ENCODE results near the gene MAP4. TPM values are rescaled to one million over a fixed set of nuclear protein-coding genes. Genes with fewer than 3 reads are reported as not detected.

The MAP4 gene
- total and polyA plus RNA-seq, 8 donors, result 34.5 to 127 (median 72.2) TPM

DNA sequence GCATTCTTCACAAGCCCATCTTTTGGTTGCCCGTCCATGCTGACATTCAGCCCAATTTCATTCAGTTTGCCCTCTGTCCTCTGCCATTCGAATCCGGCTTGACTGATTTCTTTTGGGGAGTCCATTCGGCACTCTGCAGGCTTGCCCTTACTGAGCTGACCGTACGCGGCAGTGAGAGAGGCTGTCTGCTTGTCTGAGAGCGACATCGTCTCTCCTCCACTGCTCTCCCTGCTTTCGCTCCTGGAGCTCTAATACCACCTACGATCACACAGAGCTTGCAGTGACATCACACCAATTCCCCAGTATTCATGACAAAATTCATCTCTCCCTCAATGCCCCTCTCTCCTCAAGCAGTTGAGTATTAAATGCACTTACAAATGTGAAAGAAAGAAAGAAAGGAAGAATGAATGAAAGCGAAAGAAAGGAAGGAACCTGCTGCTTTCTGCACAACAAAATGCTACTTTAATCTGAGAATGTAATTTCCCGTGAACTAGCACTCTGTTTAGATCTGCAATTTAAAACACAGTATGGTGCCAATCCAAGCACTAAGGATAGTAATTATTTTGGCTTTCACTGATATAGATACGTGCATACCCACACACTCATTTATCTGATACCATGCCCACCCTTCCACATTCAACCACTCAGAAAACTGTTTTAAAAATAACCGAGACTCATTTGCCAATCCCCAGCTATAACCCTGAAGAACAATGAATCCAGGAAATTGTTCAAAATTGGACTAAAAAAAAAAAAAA is 123.8 kb downstream of the MAP4 start:
- FAIRE-seq, result no peak
- intact Hi-C loops (cut with DNase I), result no loop called here
- peaks cover 0 to 6% (median 0%) of the 10 kb centered on the region in 3 donors for H3K36me3 ChIP-seq
- no peaks in the 10 kb centered on the region for H3K9me3 ChIP-seq
- H3K27me3 ChIP-seq, result no peaks in the 10 kb centered on the region
- TF ChIP-seq, protein P1, sequence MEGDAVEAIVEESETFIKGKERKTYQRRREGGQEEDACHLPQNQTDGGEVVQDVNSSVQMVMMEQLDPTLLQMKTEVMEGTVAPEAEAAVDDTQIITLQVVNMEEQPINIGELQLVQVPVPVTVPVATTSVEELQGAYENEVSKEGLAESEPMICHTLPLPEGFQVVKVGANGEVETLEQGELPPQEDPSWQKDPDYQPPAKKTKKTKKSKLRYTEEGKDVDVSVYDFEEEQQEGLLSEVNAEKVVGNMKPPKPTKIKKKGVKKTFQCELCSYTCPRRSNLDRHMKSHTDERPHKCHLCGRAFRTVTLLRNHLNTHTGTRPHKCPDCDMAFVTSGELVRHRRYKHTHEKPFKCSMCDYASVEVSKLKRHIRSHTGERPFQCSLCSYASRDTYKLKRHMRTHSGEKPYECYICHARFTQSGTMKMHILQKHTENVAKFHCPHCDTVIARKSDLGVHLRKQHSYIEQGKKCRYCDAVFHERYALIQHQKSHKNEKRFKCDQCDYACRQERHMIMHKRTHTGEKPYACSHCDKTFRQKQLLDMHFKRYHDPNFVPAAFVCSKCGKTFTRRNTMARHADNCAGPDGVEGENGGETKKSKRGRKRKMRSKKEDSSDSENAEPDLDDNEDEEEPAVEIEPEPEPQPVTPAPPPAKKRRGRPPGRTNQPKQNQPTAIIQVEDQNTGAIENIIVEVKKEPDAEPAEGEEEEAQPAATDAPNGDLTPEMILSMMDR (IDR thresholded peaks at IDR 0.05), result no peak
- WGBS, 2 donors, result 94 to 95% methylated on average over 15 of the region's 15 CpGs
- no peak overlapping the region for H3K4me3 ChIP-seq
- DNase-seq, result no peak
- H3K27ac ChIP-seq, result no peak overlapping the region
- ATAC-seq, result no peak
- no peaks in the 10 kb centered on the region for H3K4me1 ChIP-seq

DNA sequence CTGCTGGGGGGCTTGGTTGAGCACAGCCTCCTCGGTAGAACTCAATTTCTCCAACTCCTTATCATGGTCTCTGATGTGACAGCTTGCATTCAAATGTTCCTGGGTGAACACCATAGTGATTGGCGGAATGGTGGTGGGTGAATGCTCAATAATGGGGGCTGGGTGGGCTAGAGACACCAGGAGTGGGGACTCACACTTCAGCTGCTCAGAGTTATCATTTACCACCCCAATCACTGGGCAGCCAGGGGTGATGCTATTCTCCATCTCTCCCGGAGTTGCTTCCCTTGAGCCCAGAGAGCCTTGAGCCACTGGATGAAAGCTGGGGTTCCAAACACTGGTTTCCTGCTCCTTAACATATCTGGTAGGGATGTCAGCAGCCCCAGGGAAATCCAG is 124.6 kb downstream of the MAP4 start:
- no peak overlapping the region for H3K4me3 ChIP-seq
- TF ChIP-seq, protein P1 (IDR thresholded peaks at IDR 0.05), result no peak
- intact Hi-C loops (cut with DNase I), result no loop called here
- FAIRE-seq, result no peak
- H3K4me1 ChIP-seq, result no peaks in the 10 kb centered on the region
- H3K9me3 ChIP-seq, result no peaks in the 10 kb centered on the region
- ATAC-seq, result no peak
- H3K27ac ChIP-seq, result no peak overlapping the region
- no peak for DNase-seq
- no peaks in the 10 kb centered on the region for H3K36me3 ChIP-seq
- 94 to 95% methylated on average over 3 of the region's 3 CpGs for WGBS, 2 donors
- H3K27me3 ChIP-seq, result no peaks in the 10 kb centered on the region

DNA sequence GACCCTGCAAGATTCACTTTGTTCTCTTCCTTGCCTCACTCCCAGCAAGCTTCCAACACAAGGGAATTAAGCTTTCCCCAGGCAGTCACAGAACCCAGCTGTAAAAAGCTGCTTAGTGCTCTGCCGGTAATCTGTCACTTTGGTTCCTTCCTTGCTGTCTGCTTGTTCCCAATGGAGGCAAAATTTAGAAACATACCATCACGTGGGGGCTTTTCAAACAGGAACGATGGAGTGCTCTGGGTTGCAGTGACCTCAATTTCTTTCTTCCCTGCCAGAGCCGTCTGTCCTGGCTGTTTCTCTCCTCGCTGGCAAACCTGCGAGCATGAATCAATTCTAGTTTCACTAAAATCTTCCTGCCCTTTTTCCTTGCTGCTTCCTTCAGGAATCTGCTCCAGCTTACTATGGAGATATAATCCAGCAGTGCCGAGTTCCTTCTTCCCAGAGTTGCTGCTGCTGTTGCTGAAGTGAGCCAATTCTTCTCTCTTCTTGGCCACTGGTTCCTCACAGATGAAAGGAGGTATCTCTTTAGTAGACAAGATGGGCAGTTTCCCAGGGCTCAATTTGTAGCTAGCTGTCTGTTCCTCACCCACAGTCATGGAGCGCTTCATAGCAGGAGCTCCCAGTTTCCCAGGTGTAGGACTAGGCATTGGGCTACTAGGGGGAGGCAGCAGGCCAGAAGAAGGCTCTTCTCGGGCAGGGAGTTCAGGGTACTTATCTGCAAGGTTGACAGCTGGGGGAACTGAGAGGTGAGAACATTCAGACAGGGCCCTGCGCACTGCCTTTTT is 125.2 kb downstream of the MAP4 start:
- Histone ChIP-seq H3K4me1 (no peaks in the 10 kb centered on the region), H3K9me3 (no peaks in the 10 kb centered on the region), H3K27me3 (no peaks in the 10 kb centered on the region), H3K27ac (no peak overlapping the region), H3K36me3 (no peaks in the 10 kb centered on the region), H3K4me3 (no peak overlapping the region)
- 79 to 81% methylated on average over 10 of the region's 10 CpGs for WGBS, 2 donors
- DNase-seq (no peak), ATAC-seq (peak in 3 of 4 donors; percentile 37 to 60 (median 50)), FAIRE-seq (no peak)
- TF ChIP-seq, protein P1 (IDR thresholded peaks at IDR 0.05), result no peak
- intact Hi-C loops (cut with DNase I), result no loop called here

DNA sequence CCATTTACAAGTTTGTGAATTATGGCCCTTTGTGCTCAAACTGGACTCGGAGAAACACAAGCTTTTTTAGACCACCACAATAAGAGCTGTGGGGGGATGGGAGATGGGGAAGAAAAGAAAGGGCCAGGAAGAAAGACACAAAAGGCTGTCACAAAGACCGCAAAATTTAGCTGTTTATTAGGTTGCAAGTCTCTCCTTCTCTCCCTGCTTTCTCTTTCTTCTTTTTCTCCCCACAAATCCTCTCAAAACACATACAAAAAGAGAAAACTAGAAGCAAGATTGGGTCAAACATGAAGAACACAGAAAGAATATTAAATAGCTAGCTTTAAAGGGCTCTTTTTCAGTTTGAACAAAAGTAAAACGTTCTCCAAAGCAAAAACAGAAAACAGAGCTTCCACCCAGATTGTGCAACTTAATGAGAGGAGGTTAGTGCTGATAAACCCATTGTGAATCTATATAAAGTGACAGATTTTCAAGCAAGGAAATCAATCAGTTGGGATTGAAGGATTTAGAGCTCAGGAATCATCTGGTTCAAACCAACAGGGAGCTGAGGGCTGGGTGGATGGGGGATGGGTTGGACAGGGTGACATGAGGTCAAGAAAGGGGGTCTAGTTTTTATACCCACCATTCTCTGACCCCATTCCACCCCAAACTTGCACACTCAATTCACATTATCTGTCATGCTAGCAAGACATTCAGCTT is 125.9 kb downstream of the MAP4 start:
- Histone ChIP-seq H3K4me1 (no peaks in the 10 kb centered on the region), H3K36me3 (no peaks in the 10 kb centered on the region), H3K4me3 (no peak overlapping the region), H3K27ac (no peak overlapping the region), H3K9me3 (no peaks in the 10 kb centered on the region), H3K27me3 (no peaks in the 10 kb centered on the region)
- ATAC-seq (no peak), DNase-seq (no peak), FAIRE-seq (no peak)
- TF ChIP-seq, protein P1 (IDR thresholded peaks at IDR 0.05), result no peak
- intact Hi-C loops (cut with DNase I), result no loop called here
- WGBS, 2 donors, result 77 to 80% methylated on average over 3 of the region's 3 CpGs
